WTC11 (cell line): Measurements from ENCODE around the gene CCHCR1. TPM values are rescaled to one million over a fixed set of nuclear protein-coding genes. Genes with fewer than 3 reads are reported as not detected.

Experiments
- CREB1 ChIP-seq: sonication (generic); formaldehyde crosslinking; IDR thresholded peaks from 2 replicates; pipeline ENCODE4 v1.8.0; 2023; ENCODE audit warnings: mild to moderate bottlenecking, missing genetic modification reagents
- CREM ChIP-seq: sonication (generic); formaldehyde crosslinking; IDR thresholded peaks from 2 replicates; pipeline ENCODE4 v1.8.1; 2022; ENCODE audit warnings: mild to moderate bottlenecking, missing genetic modification reagents, moderate library complexity
- FOXK1 ChIP-seq: sonication (generic); formaldehyde crosslinking; IDR thresholded peaks from 2 replicates; pipeline ENCODE4 v1.8.0; 2022; ENCODE audit warnings: mild to moderate bottlenecking, moderate library complexity, missing genetic modification reagents
- FOXP1 ChIP-seq: sonication (generic); formaldehyde crosslinking; IDR thresholded peaks from 2 replicates; pipeline ENCODE4 v1.8.0; 2022; ENCODE audit warnings: missing genetic modification reagents, mild to moderate bottlenecking, moderate library complexity, borderline replicate concordance
- HMGA2 ChIP-seq: fragments of 250-450 bp; sonication (Bioruptor Pico); IDR thresholded peaks from 2 replicates; pipeline ENCODE4 v1.4.0; 2021; ENCODE audit warnings: mild to moderate bottlenecking, moderate library complexity
- IRF2 ChIP-seq: sonication (generic); formaldehyde crosslinking; IDR thresholded peaks from 2 replicates; pipeline ENCODE4 v1.8.0; 2022; ENCODE audit warnings: low read depth, missing genetic modification reagents, borderline replicate concordance
- JAZF1 ChIP-seq: fragments of 250-450 bp; sonication (Bioruptor Pico); IDR thresholded peaks from 2 replicates; pipeline ENCODE4 v1.9.0; 2021; ENCODE audit warnings: moderate library complexity, mild to moderate bottlenecking, inconsistent platforms
- KAT7 ChIP-seq: sonication (generic); formaldehyde crosslinking; IDR thresholded peaks from 2 replicates; pipeline ENCODE4 v1.8.1; 2023; ENCODE audit warnings: missing genetic modification reagents, mild to moderate bottlenecking, borderline replicate concordance
- MYBL2 ChIP-seq: sonication (generic); formaldehyde crosslinking; IDR thresholded peaks from 2 replicates; pipeline ENCODE4 v1.8.1; 2023; ENCODE audit warnings: mild to moderate bottlenecking, moderate library complexity, missing genetic modification reagents
- NFATC4 ChIP-seq: fragments of 250-450 bp; sonication (Bioruptor Pico); IDR thresholded peaks from 2 replicates; pipeline ENCODE4 v1.9.0; 2021; ENCODE audit warnings: mild to moderate bottlenecking
- SOX15 ChIP-seq: fragments of 250-450 bp; sonication (Bioruptor Pico); IDR thresholded peaks from 2 replicates; pipeline ENCODE4 v1.9.0; 2021; ENCODE audit warnings: mild to moderate bottlenecking
- ZBTB21 ChIP-seq: sonication (generic); formaldehyde crosslinking; IDR thresholded peaks from 2 replicates; pipeline ENCODE4 v1.8.1; 2023; ENCODE audit warnings: mild to moderate bottlenecking, missing genetic modification reagents, borderline replicate concordance
- ZNF423 ChIP-seq: fragments of 250-450 bp; sonication (Bioruptor Pico); IDR thresholded peaks from 2 replicates; pipeline ENCODE4 v2.1.2; 2022; ENCODE audit warnings: mild to moderate bottlenecking, moderate library complexity
- total RNA-seq: library from RNA; stranded (reverse); gene quantifications from 3 replicates; pipeline ENCODE4 v1.2.3, GENCODE V29; 2021
- TF ChIP-seq, protein P1 (sequence below): sonication (generic); formaldehyde crosslinking; IDR thresholded peaks from 2 replicates; pipeline ENCODE4 v1.8.0; 2023; ENCODE audit warnings: mild to moderate bottlenecking, missing genetic modification reagents
- TF ChIP-seq, protein P2 (sequence below): sonication (generic); formaldehyde crosslinking; IDR thresholded peaks from 2 replicates; pipeline ENCODE4 v1.8.0; 2022; ENCODE audit warnings: mild to moderate bottlenecking, missing genetic modification reagents
- TF ChIP-seq, protein P3 (sequence below): sonication (generic); formaldehyde crosslinking; IDR thresholded peaks from 2 replicates; pipeline ENCODE4 v1.8.1; 2023; ENCODE audit warnings: mild to moderate bottlenecking, missing genetic modification reagents, moderate library complexity
- TF ChIP-seq, protein P4 (sequence below): sonication (generic); formaldehyde crosslinking; IDR thresholded peaks from 2 replicates; pipeline ENCODE4 v1.8.1; 2022; ENCODE audit warnings: low read depth, missing genetic modification reagents, borderline replicate concordance
- TF ChIP-seq, protein P5 (sequence below): sonication (generic); formaldehyde crosslinking; IDR thresholded peaks from 2 replicates; pipeline ENCODE4 v1.8.1; 2023; ENCODE audit warnings: mild to moderate bottlenecking, missing genetic modification reagents
- TF ChIP-seq, protein P6 (sequence below): fragments of 250-450 bp; sonication (Bioruptor Pico); IDR thresholded peaks from 2 replicates; pipeline ENCODE4 v1.8.0; 2021; ENCODE audit warnings: mild to moderate bottlenecking
- TF ChIP-seq, protein P7 (sequence below): sonication (generic); formaldehyde crosslinking; IDR thresholded peaks from 2 replicates; pipeline ENCODE4 v1.8.1; 2022; ENCODE audit warnings: mild to moderate bottlenecking, moderate library complexity, missing genetic modification reagents
- TF ChIP-seq, protein P8 (sequence below): sonication (generic); formaldehyde crosslinking; IDR thresholded peaks from 2 replicates; pipeline ENCODE4 v1.8.0; 2022; ENCODE audit warnings: mild to moderate bottlenecking, missing genetic modification reagents
- TF ChIP-seq, protein P9 (sequence below): fragments of 250-450 bp; sonication (Bioruptor Pico); conservative IDR thresholded peaks from 2 replicates; pipeline ENCODE4 v1.9.0; 2021; ENCODE audit warnings: mild to moderate bottlenecking

Gene CCHCR1
- total RNA-seq, 1 experiment from 2014 or later, result 58.7 TPM

DNA sequence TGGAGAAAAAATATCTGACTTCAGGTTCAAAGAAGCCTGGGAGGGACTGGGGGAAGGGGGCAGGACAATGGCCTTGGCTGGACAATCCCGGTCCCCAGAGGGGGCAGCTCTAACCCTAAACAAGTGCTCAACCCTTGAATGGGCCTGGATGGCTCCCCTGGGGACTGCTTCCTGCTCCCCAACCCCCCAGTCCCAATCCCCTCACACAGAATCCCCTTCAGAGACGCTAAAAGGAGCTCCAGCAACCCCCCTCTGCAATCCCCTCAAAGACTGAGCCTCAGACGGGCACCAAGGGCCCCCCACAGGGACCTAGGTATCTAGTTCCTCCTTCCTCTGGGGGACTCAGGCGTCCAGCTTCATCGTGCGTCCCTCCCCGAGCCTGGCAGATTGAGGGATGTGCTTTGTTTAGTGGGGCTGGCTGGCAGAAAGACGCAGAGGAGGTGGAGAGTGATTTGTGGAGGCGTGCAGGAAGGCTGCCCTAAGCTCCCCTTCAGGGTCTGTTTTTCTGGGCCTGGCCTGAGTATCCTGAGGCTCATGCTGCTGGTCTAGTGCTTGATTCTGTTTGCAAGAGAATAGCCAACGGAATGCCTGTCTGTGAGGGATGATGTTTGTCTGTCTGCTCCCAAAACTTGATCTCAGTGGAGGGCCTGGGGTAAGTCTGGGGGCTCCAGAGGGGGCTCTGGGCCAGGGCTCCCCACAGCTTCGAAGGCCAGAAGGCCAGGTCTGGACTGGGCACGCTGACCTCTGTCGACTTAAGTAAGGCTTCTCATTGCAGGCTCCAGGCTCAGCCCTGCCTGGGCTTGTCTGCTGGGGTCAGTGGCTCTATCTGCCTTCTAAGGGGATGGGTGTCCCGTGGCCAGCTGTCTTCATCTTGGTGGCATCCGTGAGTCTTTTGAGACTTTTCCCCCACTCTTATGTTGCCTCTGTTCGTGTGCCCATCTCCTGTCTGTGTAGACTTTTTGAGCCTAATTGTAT, 14.6 kb upstream of the CCHCR1 start (continued):
- TF ChIP-seq, protein P1, sequence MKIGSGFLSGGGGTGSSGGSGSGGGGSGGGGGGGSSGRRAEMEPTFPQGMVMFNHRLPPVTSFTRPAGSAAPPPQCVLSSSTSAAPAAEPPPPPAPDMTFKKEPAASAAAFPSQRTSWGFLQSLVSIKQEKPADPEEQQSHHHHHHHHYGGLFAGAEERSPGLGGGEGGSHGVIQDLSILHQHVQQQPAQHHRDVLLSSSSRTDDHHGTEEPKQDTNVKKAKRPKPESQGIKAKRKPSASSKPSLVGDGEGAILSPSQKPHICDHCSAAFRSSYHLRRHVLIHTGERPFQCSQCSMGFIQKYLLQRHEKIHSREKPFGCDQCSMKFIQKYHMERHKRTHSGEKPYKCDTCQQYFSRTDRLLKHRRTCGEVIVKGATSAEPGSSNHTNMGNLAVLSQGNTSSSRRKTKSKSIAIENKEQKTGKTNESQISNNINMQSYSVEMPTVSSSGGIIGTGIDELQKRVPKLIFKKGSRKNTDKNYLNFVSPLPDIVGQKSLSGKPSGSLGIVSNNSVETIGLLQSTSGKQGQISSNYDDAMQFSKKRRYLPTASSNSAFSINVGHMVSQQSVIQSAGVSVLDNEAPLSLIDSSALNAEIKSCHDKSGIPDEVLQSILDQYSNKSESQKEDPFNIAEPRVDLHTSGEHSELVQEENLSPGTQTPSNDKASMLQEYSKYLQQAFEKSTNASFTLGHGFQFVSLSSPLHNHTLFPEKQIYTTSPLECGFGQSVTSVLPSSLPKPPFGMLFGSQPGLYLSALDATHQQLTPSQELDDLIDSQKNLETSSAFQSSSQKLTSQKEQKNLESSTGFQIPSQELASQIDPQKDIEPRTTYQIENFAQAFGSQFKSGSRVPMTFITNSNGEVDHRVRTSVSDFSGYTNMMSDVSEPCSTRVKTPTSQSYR, result peak; percentile 99
- TF ChIP-seq, protein P2, sequence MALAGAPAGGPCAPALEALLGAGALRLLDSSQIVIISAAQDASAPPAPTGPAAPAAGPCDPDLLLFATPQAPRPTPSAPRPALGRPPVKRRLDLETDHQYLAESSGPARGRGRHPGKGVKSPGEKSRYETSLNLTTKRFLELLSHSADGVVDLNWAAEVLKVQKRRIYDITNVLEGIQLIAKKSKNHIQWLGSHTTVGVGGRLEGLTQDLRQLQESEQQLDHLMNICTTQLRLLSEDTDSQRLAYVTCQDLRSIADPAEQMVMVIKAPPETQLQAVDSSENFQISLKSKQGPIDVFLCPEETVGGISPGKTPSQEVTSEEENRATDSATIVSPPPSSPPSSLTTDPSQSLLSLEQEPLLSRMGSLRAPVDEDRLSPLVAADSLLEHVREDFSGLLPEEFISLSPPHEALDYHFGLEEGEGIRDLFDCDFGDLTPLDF (CRISPR knock-in tag), result no peak
- no peak for TF ChIP-seq CREB1
- TF ChIP-seq ZBTB21 (CRISPR knock-in tag), result 0 out of 2 replicates have a peak, but pooled peaks have one; percentile 55
- TF ChIP-seq JAZF1 (CRISPR knock-in tag), result no peak
- TF ChIP-seq, protein P3, sequence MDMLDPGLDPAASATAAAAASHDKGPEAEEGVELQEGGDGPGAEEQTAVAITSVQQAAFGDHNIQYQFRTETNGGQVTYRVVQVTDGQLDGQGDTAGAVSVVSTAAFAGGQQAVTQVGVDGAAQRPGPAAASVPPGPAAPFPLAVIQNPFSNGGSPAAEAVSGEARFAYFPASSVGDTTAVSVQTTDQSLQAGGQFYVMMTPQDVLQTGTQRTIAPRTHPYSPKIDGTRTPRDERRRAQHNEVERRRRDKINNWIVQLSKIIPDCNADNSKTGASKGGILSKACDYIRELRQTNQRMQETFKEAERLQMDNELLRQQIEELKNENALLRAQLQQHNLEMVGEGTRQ (CRISPR knock-in tag), result no peak
- TF ChIP-seq KAT7, result no peak
- TF ChIP-seq FOXK1, result peak; percentile 86; the same call in 1 of the 2 replicates
- TF ChIP-seq FOXP1 (CRISPR knock-in tag), result 0 out of 2 replicates have a peak, but pooled peaks have one; percentile 4
- TF ChIP-seq, protein P4, sequence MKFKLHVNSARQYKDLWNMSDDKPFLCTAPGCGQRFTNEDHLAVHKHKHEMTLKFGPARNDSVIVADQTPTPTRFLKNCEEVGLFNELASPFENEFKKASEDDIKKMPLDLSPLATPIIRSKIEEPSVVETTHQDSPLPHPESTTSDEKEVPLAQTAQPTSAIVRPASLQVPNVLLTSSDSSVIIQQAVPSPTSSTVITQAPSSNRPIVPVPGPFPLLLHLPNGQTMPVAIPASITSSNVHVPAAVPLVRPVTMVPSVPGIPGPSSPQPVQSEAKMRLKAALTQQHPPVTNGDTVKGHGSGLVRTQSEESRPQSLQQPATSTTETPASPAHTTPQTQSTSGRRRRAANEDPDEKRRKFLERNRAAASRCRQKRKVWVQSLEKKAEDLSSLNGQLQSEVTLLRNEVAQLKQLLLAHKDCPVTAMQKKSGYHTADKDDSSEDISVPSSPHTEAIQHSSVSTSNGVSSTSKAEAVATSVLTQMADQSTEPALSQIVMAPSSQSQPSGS (CRISPR knock-in tag), result no peak
- no peak for TF ChIP-seq NFATC4
- TF ChIP-seq IRF2 (CRISPR knock-in tag), result no peak
- no peak for TF ChIP-seq CREM (CRISPR knock-in tag)
- TF ChIP-seq SOX15 (CRISPR knock-in tag), result no peak
- TF ChIP-seq, protein P5, sequence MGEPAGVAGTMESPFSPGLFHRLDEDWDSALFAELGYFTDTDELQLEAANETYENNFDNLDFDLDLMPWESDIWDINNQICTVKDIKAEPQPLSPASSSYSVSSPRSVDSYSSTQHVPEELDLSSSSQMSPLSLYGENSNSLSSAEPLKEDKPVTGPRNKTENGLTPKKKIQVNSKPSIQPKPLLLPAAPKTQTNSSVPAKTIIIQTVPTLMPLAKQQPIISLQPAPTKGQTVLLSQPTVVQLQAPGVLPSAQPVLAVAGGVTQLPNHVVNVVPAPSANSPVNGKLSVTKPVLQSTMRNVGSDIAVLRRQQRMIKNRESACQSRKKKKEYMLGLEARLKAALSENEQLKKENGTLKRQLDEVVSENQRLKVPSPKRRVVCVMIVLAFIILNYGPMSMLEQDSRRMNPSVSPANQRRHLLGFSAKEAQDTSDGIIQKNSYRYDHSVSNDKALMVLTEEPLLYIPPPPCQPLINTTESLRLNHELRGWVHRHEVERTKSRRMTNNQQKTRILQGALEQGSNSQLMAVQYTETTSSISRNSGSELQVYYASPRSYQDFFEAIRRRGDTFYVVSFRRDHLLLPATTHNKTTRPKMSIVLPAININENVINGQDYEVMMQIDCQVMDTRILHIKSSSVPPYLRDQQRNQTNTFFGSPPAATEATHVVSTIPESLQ (CRISPR knock-in tag), result no peak
- peak; percentile 31; the same call in 1 of the 2 replicates for TF ChIP-seq MYBL2 (CRISPR knock-in tag)
- TF ChIP-seq, protein P6, sequence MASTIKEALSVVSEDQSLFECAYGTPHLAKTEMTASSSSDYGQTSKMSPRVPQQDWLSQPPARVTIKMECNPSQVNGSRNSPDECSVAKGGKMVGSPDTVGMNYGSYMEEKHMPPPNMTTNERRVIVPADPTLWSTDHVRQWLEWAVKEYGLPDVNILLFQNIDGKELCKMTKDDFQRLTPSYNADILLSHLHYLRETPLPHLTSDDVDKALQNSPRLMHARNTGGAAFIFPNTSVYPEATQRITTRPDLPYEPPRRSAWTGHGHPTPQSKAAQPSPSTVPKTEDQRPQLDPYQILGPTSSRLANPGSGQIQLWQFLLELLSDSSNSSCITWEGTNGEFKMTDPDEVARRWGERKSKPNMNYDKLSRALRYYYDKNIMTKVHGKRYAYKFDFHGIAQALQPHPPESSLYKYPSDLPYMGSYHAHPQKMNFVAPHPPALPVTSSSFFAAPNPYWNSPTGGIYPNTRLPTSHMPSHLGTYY (CRISPR knock-in tag), result no peak
- TF ChIP-seq, protein P7, sequence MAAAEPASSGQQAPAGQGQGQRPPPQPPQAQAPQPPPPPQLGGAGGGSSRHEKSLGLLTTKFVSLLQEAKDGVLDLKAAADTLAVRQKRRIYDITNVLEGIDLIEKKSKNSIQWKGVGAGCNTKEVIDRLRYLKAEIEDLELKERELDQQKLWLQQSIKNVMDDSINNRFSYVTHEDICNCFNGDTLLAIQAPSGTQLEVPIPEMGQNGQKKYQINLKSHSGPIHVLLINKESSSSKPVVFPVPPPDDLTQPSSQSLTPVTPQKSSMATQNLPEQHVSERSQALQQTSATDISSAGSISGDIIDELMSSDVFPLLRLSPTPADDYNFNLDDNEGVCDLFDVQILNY, result no peak
- TF ChIP-seq HMGA2 (CRISPR knock-in tag), result no peak
- TF ChIP-seq, protein P8, sequence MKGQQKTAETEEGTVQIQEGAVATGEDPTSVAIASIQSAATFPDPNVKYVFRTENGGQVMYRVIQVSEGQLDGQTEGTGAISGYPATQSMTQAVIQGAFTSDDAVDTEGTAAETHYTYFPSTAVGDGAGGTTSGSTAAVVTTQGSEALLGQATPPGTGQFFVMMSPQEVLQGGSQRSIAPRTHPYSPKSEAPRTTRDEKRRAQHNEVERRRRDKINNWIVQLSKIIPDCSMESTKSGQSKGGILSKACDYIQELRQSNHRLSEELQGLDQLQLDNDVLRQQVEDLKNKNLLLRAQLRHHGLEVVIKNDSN (CRISPR knock-in tag), result no peak
- peak; percentile 74 for TF ChIP-seq ZNF423 (CRISPR knock-in tag)
- TF ChIP-seq, protein P9, sequence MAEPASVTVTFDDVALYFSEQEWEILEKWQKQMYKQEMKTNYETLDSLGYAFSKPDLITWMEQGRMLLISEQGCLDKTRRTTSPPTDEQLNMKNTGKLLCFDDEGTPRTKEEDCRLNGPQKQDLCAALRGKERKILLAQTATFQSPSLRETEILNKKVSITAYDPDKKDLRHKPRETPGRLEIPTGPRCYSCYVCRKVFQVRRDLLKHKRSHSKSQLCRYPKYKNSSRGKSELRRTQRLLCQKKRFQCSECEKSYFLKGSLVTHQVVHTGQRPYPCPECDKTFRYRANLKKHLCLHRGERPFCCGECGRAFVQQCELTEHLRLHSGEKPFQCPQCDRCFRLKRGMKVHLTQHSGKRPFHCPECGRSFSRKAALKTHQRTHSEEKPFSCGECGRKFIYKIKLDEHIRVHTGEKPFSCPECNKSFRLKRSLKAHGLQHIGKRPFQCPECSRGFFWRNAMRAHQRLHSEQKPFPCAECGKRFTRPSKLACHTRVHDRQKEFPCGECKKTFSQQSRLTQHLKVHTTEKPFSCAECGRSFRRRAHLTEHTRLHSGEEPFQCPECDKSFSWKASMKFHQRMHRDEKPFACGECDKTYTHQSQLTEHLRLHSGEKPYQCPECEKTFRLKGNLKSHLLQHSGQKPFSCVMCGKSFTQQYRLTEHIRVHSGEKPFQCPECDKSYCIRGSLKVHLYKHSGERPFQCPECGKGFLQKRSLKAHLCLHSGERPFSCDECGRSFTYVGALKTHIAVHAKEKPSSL (CRISPR knock-in tag), result no peak
